Panc1 (cell line): ENCODE results near the gene CX3CL1. TPM values are rescaled to one million over a fixed set of nuclear protein-coding genes. Genes with fewer than 3 reads are reported as not detected.

ENCODE experiments used
- ATAC-seq: fragments of 200-7000 bp; cut with Tn5 transposase; 2 replicates; pipeline ENCODE4 v1.9.1; 2020; ENCODE audit warnings: mild to moderate bottlenecking, moderate library complexity
- BruUV-seq: library from RNA; stranded (reverse); fragments of 400-500 nt; replicated peaks from 2 replicates; lab custom pipeline; 2021; lab: Mats Ljungman, UMichigan
- CTCF ChIA-PET: fragments of 300-600 bp; sonication (Branson Sonifier 250); formaldehyde crosslinking; loops from one replicate; lab custom pipeline; 2022; ENCODE audit warnings: antibody characterized with exemption; lab: Charles Lee
- POLR2A ChIA-PET: fragments of 300-600 bp; sonication (Branson Sonifier 250); formaldehyde crosslinking; loops from one replicate; lab custom pipeline; 2022; ENCODE audit warnings: antibody characterized with exemption; lab: Charles Lee
- DNase-seq: peaks from one replicate; pipeline ENCODE4 v3.0.0-alpha.2; 2010; ENCODE audit warnings: low read depth, low spot score
- H3K27ac ChIP-seq: 2 replicates; pipeline ENCODE4 v1.5.1; 2011; ENCODE audit warnings: mild to moderate bottlenecking, low read length, inconsistent platforms
- H3K27me3 ChIP-seq: fragments of 200-500 bp; sonication (Bioruptor generic); 2 replicates; pipeline ENCODE4 v1.6.0; 2014; ENCODE audit warnings: low read length, inconsistent platforms; ENCODE audit not compliant: control insufficient read depth, insufficient read depth
- H3K36me3 ChIP-seq: fragments of 200-500 bp; sonication (Bioruptor generic); 2 replicates; pipeline ENCODE4 v1.5.1; 2014; ENCODE audit warnings: inconsistent platforms, mild to moderate bottlenecking, low read length, moderate library complexity; ENCODE audit not compliant: control insufficient read depth, insufficient read depth
- H3K4me1 ChIP-seq: 2 replicates; pipeline ENCODE4 v1.5.1; 2011; ENCODE audit warnings: inconsistent platforms, mild to moderate bottlenecking, low read length, moderate library complexity; ENCODE audit not compliant: control insufficient read depth, insufficient read depth
- H3K4me3 ChIP-seq, 2 experiments: 2 replicates each; pipeline ENCODE4 v1.5.1; 2011 to 2012; ENCODE audit warnings: low read depth in 2 of 2, low read length in 2 of 2, mild to moderate bottlenecking in 2 of 2, inconsistent platforms in 1 of 2, moderate library complexity in 1 of 2
- H3K9me3 ChIP-seq: fragments of 200-500 bp; sonication (Bioruptor generic); 2 replicates; pipeline ENCODE4 v1.5.1; 2014; ENCODE audit warnings: low read depth, mild to moderate bottlenecking, inconsistent platforms, low read length, moderate library complexity; ENCODE audit not compliant: control insufficient read depth, insufficient read depth
- POLR2AphosphoS5 ChIP-seq: IDR thresholded peaks from 2 replicates; pipeline ENCODE4 v1.6.1; 2012; ENCODE audit warnings: mild to moderate bottlenecking, low read depth, low read length, moderate library complexity
- SIN3A ChIP-seq: IDR thresholded peaks from 2 replicates; pipeline ENCODE4 v1.6.1; 2012; ENCODE audit warnings: low read depth, mild to moderate bottlenecking, low read length, moderate library complexity, borderline replicate concordance; ENCODE audit not compliant: insufficient read depth
- TCF7L2 ChIP-seq: IDR thresholded peaks from 2 replicates; pipeline ENCODE4 v1.6.1; 2011; ENCODE audit warnings: mild to moderate bottlenecking, low read depth, low read length, inconsistent platforms
- in situ Hi-C: cut with HindIII; loops from 2 replicates; pipeline ENCODE4 v1.10.0; 2016; ENCODE audit warnings: low sequenced_read_pairs, low pct_unique_long_range_greater_than_20kb
- intact Hi-C: fragments of 100-400 bp; cut with micrococcal nuclease; formaldehyde crosslinking; loops from one replicate; pipeline ENCODE4 v1.10.0; 2022; ENCODE audit not compliant: unreplicated experiment
- total RNA-seq: library from RNA; stranded (reverse); gene quantifications from one replicate; pipeline ENCODE4 v1.2.1, GENCODE V29; 2021; ENCODE audit not compliant: unreplicated experiment
- TF ChIP-seq, protein P1 (sequence below), 2 experiments: IDR thresholded peaks; 2 replicates each; pipeline ENCODE4 v1.6.1; 2011 to 2012; ENCODE audit warnings: low read depth in 2 of 2, control low read depth in 1 of 2, low read length in 1 of 2, mild to moderate bottlenecking in 1 of 2, moderate library complexity in 1 of 2; ENCODE audit not compliant: insufficient read depth in 1 of 2
- TF ChIP-seq, protein P2 (sequence below): fragments of 450-650 bp; IDR thresholded peaks from 2 replicates; pipeline ENCODE4 v1.5.1; 2017; ENCODE audit warnings: mild to moderate bottlenecking

Gene CX3CL1
- total RNA-seq, 1 experiment from 2014 or later: 21.8 TPM

DNA sequence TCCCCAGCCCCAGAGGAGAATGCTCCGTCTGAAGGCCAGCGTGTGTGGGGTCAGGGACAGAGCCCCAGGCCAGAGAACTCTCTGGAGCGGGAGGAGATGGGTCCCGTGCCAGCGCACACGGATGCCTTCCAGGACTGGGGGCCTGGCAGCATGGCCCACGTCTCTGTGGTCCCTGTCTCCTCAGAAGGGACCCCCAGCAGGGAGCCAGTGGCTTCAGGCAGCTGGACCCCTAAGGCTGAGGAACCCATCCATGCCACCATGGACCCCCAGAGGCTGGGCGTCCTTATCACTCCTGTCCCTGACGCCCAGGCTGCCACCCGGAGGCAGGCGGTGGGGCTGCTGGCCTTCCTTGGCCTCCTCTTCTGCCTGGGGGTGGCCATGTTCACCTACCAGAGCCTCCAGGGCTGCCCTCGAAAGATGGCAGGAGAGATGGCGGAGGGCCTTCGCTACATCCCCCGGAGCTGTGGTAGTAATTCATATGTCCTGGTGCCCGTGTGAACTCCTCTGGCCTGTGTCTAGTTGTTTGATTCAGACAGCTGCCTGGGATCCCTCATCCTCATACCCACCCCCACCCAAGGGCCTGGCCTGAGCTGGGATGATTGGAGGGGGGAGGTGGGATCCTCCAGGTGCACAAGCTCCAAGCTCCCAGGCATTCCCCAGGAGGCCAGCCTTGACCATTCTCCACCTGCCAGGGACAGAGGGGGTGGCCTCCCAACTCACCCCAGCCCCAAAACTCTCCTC, 10.4 kb downstream of the CX3CL1 start:
- DNase-seq (no peak), ATAC-seq (no peak)
- ChIA-PET CTCF (no interaction called here), POLR2A (no interaction called here)
- intact Hi-C loops (no loop called here), in situ Hi-C loops (no loop called here)
- no peak overlapping the region for H3K4me3 ChIP-seq
- no TSS peak for BruUV-seq
- TF ChIP-seq, protein P1, sequence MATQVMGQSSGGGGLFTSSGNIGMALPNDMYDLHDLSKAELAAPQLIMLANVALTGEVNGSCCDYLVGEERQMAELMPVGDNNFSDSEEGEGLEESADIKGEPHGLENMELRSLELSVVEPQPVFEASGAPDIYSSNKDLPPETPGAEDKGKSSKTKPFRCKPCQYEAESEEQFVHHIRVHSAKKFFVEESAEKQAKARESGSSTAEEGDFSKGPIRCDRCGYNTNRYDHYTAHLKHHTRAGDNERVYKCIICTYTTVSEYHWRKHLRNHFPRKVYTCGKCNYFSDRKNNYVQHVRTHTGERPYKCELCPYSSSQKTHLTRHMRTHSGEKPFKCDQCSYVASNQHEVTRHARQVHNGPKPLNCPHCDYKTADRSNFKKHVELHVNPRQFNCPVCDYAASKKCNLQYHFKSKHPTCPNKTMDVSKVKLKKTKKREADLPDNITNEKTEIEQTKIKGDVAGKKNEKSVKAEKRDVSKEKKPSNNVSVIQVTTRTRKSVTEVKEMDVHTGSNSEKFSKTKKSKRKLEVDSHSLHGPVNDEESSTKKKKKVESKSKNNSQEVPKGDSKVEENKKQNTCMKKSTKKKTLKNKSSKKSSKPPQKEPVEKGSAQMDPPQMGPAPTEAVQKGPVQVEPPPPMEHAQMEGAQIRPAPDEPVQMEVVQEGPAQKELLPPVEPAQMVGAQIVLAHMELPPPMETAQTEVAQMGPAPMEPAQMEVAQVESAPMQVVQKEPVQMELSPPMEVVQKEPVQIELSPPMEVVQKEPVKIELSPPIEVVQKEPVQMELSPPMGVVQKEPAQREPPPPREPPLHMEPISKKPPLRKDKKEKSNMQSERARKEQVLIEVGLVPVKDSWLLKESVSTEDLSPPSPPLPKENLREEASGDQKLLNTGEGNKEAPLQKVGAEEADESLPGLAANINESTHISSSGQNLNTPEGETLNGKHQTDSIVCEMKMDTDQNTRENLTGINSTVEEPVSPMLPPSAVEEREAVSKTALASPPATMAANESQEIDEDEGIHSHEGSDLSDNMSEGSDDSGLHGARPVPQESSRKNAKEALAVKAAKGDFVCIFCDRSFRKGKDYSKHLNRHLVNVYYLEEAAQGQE (IDR thresholded peaks at IDR 0.05; ENCODE audit: insufficient read depth in 1 of 2, low read depth in 2 of 2, low read length in 1 of 2): no peak
- TF ChIP-seq, protein P2, sequence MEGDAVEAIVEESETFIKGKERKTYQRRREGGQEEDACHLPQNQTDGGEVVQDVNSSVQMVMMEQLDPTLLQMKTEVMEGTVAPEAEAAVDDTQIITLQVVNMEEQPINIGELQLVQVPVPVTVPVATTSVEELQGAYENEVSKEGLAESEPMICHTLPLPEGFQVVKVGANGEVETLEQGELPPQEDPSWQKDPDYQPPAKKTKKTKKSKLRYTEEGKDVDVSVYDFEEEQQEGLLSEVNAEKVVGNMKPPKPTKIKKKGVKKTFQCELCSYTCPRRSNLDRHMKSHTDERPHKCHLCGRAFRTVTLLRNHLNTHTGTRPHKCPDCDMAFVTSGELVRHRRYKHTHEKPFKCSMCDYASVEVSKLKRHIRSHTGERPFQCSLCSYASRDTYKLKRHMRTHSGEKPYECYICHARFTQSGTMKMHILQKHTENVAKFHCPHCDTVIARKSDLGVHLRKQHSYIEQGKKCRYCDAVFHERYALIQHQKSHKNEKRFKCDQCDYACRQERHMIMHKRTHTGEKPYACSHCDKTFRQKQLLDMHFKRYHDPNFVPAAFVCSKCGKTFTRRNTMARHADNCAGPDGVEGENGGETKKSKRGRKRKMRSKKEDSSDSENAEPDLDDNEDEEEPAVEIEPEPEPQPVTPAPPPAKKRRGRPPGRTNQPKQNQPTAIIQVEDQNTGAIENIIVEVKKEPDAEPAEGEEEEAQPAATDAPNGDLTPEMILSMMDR: peak; percentile 53; the same call in 1 of the 2 replicates
- H3K36me3 ChIP-seq: no peaks in the 10 kb centered on the region
- no peaks in the 10 kb centered on the region for H3K9me3 ChIP-seq
- no peak overlapping the region for H3K27ac ChIP-seq
- H3K4me1 ChIP-seq: peaks cover 14% of the 10 kb centered on the region
- no peaks in the 10 kb centered on the region for H3K27me3 ChIP-seq

DNA sequence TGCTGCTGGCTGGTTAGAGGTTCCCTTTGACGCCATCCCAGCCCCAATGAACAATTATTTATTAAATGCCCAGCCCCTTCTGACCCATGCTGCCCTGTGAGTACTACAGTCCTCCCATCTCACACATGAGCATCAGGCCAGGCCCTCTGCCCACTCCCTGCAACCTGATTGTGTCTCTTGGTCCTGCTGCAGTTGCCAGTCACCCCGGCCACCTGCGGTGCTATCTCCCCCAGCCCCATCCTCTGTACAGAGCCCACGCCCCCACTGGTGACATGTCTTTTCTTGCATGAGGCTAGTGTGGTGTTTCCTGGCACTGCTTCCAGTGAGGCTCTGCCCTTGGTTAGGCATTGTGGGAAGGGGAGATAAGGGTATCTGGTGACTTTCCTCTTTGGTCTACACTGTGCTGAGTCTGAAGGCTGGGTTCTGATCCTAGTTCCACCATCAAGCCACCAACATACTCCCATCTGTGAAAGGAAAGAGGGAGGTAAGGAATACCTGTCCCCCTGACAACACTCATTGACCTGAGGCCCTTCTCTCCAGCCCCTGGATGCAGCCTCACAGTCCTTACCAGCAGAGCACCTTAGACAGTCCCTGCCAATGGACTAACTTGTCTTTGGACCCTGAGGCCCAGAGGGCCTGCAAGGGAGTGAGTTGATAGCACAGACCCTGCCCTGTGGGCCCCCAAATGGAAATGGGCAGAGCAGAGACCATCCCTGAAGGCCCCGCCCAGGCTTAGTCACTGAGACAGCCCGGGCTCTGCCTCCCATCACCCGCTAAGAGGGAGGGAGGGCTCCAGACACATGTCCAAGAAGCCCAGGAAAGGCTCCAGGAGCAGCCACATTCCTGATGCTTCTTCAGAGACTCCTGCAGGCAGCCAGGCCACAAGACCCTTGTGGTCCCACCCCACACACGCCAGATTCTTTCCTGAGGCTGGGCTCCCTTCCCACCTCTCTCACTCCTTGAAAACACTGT, 11.3 kb downstream of the CX3CL1 start:
- H3K36me3 ChIP-seq: no peaks in the 10 kb centered on the region
- TF ChIP-seq, protein P2: no peak
- no peak for TF ChIP-seq SIN3A
- TF ChIP-seq, protein P1 (IDR thresholded peaks at IDR 0.05; ENCODE audit: insufficient read depth in 1 of 2, low read depth in 2 of 2, low read length in 1 of 2): no peak
- no peak for TF ChIP-seq TCF7L2
- no peak for TF ChIP-seq POLR2AphosphoS5
- no peaks in the 10 kb centered on the region for H3K9me3 ChIP-seq
- ChIA-PET POLR2A (no interaction called here), CTCF (no interaction called here)
- H3K4me3 ChIP-seq: no peak overlapping the region
- no TSS peak for BruUV-seq
- DNase-seq: no peak
- in situ Hi-C loops (no loop called here), intact Hi-C loops (no loop called here)
- H3K27me3 ChIP-seq: no peaks in the 10 kb centered on the region
- peaks cover 11% of the 10 kb centered on the region for H3K4me1 ChIP-seq
- H3K27ac ChIP-seq: no peak overlapping the region
- no peak; the same call in 1 of the 2 replicates for ATAC-seq
